ENCODE measurements around the gene CCDC183. TPM values are rescaled to one million over a fixed set of nuclear protein-coding genes. Genes with fewer than 3 reads are reported as not detected.

CCDC183 gene
- total and polyA plus RNA-seq, 10 of the 15 experiments (the other 5 are each of a cell fraction or from before 2014, with no cell fraction given), result 0.04 to 1.2 (median 0.55) TPM; not detected in 5

GRCh38 chr9:136760424-136760823, 35.7 kb upstream of the CCDC183 start:
- ATAC-seq, result no peak
- Histone ChIP-seq H3K79me2 (ENCODE audit: control insufficient read depth, insufficient read depth, low read length) (no peaks in the 10 kb centered on the region), H3K36me3 (ENCODE audit: control insufficient read depth in 2 of 2, insufficient read depth in 2 of 2, low read length in 1 of 2) (no peaks in the 10 kb centered on the region), H2AFZ (ENCODE audit: control insufficient read depth, low read depth, low read length) (no peak overlapping the region), H3K4me3 (no peak overlapping the region), H3K9me3 (replicated peaks; ENCODE audit: control insufficient read depth, insufficient read depth, low read length) (peaks cover 8% of the 10 kb centered on the region; the same call in 2 of the 3 replicates), H3K4me2 (ENCODE audit: control insufficient read depth, insufficient read depth) (no peak overlapping the region), H3K4me1 (ENCODE audit: control insufficient read depth, insufficient read depth, low read length) (peaks cover 4% of the 10 kb centered on the region), H3K27ac (ENCODE audit: control insufficient read depth, insufficient read depth) (no peak overlapping the region), H3K9ac (ENCODE audit: control insufficient read depth, insufficient read depth, low read length) (no peak overlapping the region), H3K27me3 (replicated peaks in 1 of 2; ENCODE audit: control insufficient read depth in 2 of 2, insufficient read depth in 2 of 2, low read length in 1 of 2) (no peaks in the 10 kb centered on the region), H4K20me1 (ENCODE audit: control insufficient read depth, insufficient read depth) (no peaks in the 10 kb centered on the region)
- in situ Hi-C loops (cut with MboI) (no loop called here), intact Hi-C loops (cut with micrococcal nuclease; ENCODE audit: unreplicated experiment) (no loop called here)
- no TSS peak for BruUV-seq (replicated peaks)
- ChIA-PET CTCF (interaction anchor here (1.1 to 2.8 kb wide), 5 partner anchors 18 to 46 kb away, joined by 3 to 16 read pairs (median 3); no protein-coding TSS in a partner anchor), SMC1A (ENCODE audit: uncharacterized antibody, unreplicated experiment) (no interaction called here), RAD21 (ENCODE audit: unreplicated experiment) (no interaction called here), POLR2A (no interaction called here)
- FAIRE-seq, result no peak
- no peak for DNase-seq (ENCODE audit: low read depth, low spot score)
- WGBS (ENCODE audit: insufficient coverage, insufficient replicate concordance, low lambda C conversion rate, missing lambda C conversion rate), result 70% methylated on average over 25 of the region's 25 CpGs
- TF ChIP-seq NFIC (IDR thresholded peaks at IDR 0.05; ENCODE audit: low read depth, low read length) (no peak), LARP7 (IDR thresholded peaks at IDR 0.05) (no peak), RCOR1 (conservative IDR thresholded peaks at IDR 0.05; ENCODE audit: low read depth, low read length) (no peak), GABPA (IDR thresholded peaks at IDR 0.05; ENCODE audit: low read depth) (no peak), POLR2AphosphoS2 (IDR thresholded peaks at IDR 0.05; ENCODE audit: low read depth, low read length) (no peak), SREBF2 (IDR thresholded peaks at IDR 0.05; ENCODE audit: low read length) (no peak), MEF2B (IDR thresholded peaks at IDR 0.05; ENCODE audit: partially characterized antibody, poor library complexity, severe bottlenecking) (no peak), NR2C2 (IDR thresholded peaks at IDR 0.05; ENCODE audit: borderline replicate concordance, control insufficient read depth, insufficient read length, low read depth) (no peak), BCL3 (IDR thresholded peaks at IDR 0.05; ENCODE audit: borderline replicate concordance, insufficient read depth, low read depth, low read length, poor library complexity, severe bottlenecking) (no peak), ZNF622 (IDR thresholded peaks at IDR 0.05) (no peak), HSF1 (IDR thresholded peaks at IDR 0.05; ENCODE audit: low read depth, low read length) (no peak), NR2C1 (IDR thresholded peaks at IDR 0.05) (no peak), RUNX3 (IDR thresholded peaks at IDR 0.05; ENCODE audit: low read length) (no peak)
- TF ChIP-seq, protein P1, sequence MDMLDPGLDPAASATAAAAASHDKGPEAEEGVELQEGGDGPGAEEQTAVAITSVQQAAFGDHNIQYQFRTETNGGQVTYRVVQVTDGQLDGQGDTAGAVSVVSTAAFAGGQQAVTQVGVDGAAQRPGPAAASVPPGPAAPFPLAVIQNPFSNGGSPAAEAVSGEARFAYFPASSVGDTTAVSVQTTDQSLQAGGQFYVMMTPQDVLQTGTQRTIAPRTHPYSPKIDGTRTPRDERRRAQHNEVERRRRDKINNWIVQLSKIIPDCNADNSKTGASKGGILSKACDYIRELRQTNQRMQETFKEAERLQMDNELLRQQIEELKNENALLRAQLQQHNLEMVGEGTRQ (IDR thresholded peaks at IDR 0.05; ENCODE audit: borderline replicate concordance, low read depth, low read length), result no peak
- TF ChIP-seq, protein P2, sequence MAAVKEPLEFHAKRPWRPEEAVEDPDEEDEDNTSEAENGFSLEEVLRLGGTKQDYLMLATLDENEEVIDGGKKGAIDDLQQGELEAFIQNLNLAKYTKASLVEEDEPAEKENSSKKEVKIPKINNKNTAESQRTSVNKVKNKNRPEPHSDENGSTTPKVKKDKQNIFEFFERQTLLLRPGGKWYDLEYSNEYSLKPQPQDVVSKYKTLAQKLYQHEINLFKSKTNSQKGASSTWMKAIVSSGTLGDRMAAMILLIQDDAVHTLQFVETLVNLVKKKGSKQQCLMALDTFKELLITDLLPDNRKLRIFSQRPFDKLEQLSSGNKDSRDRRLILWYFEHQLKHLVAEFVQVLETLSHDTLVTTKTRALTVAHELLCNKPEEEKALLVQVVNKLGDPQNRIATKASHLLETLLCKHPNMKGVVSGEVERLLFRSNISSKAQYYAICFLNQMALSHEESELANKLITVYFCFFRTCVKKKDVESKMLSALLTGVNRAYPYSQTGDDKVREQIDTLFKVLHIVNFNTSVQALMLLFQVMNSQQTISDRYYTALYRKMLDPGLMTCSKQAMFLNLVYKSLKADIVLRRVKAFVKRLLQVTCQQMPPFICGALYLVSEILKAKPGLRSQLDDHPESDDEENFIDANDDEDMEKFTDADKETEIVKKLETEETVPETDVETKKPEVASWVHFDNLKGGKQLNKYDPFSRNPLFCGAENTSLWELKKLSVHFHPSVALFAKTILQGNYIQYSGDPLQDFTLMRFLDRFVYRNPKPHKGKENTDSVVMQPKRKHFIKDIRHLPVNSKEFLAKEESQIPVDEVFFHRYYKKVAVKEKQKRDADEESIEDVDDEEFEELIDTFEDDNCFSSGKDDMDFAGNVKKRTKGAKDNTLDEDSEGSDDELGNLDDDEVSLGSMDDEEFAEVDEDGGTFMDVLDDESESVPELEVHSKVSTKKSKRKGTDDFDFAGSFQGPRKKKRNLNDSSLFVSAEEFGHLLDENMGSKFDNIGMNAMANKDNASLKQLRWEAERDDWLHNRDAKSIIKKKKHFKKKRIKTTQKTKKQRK (IDR thresholded peaks at IDR 0.05; ENCODE audit: low read depth, low read length), result no peak
